ENCODE results near the gene USP17L30.
"Not testable (repeated sequence)": the region's sequence is repeated elsewhere in the genome, so short reads cannot be mapped to it uniquely, and the experiment has no call there.

USP17L30 gene

GRCh38 chr4:9350866-9351265 lies 12.1 kb upstream of the USP17L30 start:
- H3K27ac ChIP-seq (replicated peaks; ENCODE audit: low read length); H4K91ac ChIP-seq (ENCODE audit: low read depth, low read length, poor library complexity); H2AK5ac ChIP-seq (ENCODE audit: low read depth, low read length); H3K36me3 ChIP-seq (replicated peaks in 1 of 2; ENCODE audit: control insufficient read depth in 2 of 2, insufficient read depth in 2 of 2, low read length in 2 of 2); H3K14ac ChIP-seq (ENCODE audit: low read length); H2BK15ac ChIP-seq (ENCODE audit: low read length); H3K27me3 ChIP-seq (ENCODE audit: control insufficient read depth in 3 of 3, insufficient read depth in 3 of 3, low read depth in 1 of 3, low read length in 3 of 3); H3K18ac ChIP-seq (ENCODE audit: low read length); H3K4me3 ChIP-seq (ENCODE audit: low read length in 2 of 2); H2AFZ ChIP-seq (ENCODE audit: low read length); H3K4me2 ChIP-seq (ENCODE audit: insufficient read depth, low read length, poor library complexity, severe bottlenecking); DNase-seq (ENCODE audit: low spot score); H2BK5ac ChIP-seq (ENCODE audit: low read length); H3K9ac ChIP-seq (ENCODE audit: low read depth, low read length, poor library complexity); H2BK120ac ChIP-seq (ENCODE audit: low read depth, low read length); H3K9me3 ChIP-seq (replicated peaks in 1 of 2; ENCODE audit: control insufficient read depth in 2 of 2, insufficient read depth in 1 of 2, low read depth in 1 of 2, low read length in 2 of 2); H2BK12ac ChIP-seq (ENCODE audit: low read length); H3K79me1 ChIP-seq (ENCODE audit: low read depth, low read length); H4K8ac ChIP-seq (ENCODE audit: low read depth, low read length); H3K4ac ChIP-seq (ENCODE audit: low read length); H3K4me1 ChIP-seq (ENCODE audit: control insufficient read depth in 2 of 2, insufficient read depth in 1 of 2, low read depth in 1 of 2, low read length in 2 of 2); H3K23ac ChIP-seq (ENCODE audit: low read depth, low read length, poor library complexity): not testable (repeated sequence)
- whole genome bisulfite sequencing, 2 donors (ENCODE audit: extremely low coverage in 2 of 2, insufficient read length in 2 of 2, insufficient replicate concordance in 1 of 2) = no CpG with 5 or more reads among the region's 18 CpGs

DNA sequence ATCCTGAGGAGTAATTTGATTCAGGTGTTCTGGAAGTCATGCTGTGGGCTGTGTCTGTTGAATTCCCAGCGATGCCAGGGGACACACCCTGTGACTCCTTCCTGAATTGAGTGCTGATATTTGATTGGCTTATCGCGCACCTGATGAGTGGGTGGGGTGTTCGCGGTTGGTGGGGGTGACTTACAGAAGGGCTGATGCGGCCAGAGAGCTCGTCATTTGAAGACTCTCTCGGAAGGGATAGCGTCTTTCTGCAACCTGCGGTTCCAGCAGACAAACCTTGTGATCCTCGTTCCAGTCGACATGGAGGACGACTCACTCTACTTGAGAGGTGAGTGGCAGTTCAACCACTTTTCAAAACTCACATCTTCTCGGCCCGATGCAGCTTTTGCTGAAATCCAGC lies 9.6 kb upstream of the USP17L30 start, which contains the start of gene USP17L29:
USP17L29 (plus strand) TSS at position 301 of the 400 bp plus-strand sequence; CDS start at position 301, 0 bp downstream.
- H3K4me3 ChIP-seq (ENCODE audit: low read length in 2 of 2) = not testable (repeated sequence)

GRCh38 chr4:9379881-9380280 lies 17.0 kb downstream of the USP17L30 start:
- H3K27me3 ChIP-seq (ENCODE audit: control insufficient read depth in 3 of 3, insufficient read depth in 3 of 3, low read depth in 1 of 3, low read length in 3 of 3); H3K4me3 ChIP-seq (ENCODE audit: low read length in 2 of 2): not testable (repeated sequence)
- no CpG with 5 or more reads among the region's 1 CpG for WGBS, 2 donors (ENCODE audit: extremely low coverage in 2 of 2, insufficient read length in 2 of 2, insufficient replicate concordance in 1 of 2)

More for the DNA sequence above, 9.6 kb upstream of the USP17L30 start, which contains the start of gene USP17L29:
- H3K9me3 ChIP-seq (replicated peaks in 1 of 2; ENCODE audit: control insufficient read depth in 2 of 2, insufficient read depth in 1 of 2, low read depth in 1 of 2, low read length in 2 of 2); H4K91ac ChIP-seq (ENCODE audit: low read depth, low read length, poor library complexity); H3K4ac ChIP-seq (ENCODE audit: low read length); H2AFZ ChIP-seq (ENCODE audit: low read length); H3K4me2 ChIP-seq (ENCODE audit: insufficient read depth, low read length, poor library complexity, severe bottlenecking); H2AK5ac ChIP-seq (ENCODE audit: low read depth, low read length); H3K27ac ChIP-seq (replicated peaks; ENCODE audit: low read length); H3K23ac ChIP-seq (ENCODE audit: low read depth, low read length, poor library complexity); H3K79me1 ChIP-seq (ENCODE audit: low read depth, low read length); H3K36me3 ChIP-seq (replicated peaks in 1 of 2; ENCODE audit: control insufficient read depth in 2 of 2, insufficient read depth in 2 of 2, low read length in 2 of 2); DNase-seq (ENCODE audit: low spot score); H4K8ac ChIP-seq (ENCODE audit: low read depth, low read length); H3K27me3 ChIP-seq (ENCODE audit: control insufficient read depth in 3 of 3, insufficient read depth in 3 of 3, low read depth in 1 of 3, low read length in 3 of 3); H3K4me1 ChIP-seq (ENCODE audit: control insufficient read depth in 2 of 2, insufficient read depth in 1 of 2, low read depth in 1 of 2, low read length in 2 of 2); H2BK120ac ChIP-seq (ENCODE audit: low read depth, low read length); H2BK15ac ChIP-seq (ENCODE audit: low read length); H2BK5ac ChIP-seq (ENCODE audit: low read length); H3K14ac ChIP-seq (ENCODE audit: low read length); H3K9ac ChIP-seq (ENCODE audit: low read depth, low read length, poor library complexity); H3K18ac ChIP-seq (ENCODE audit: low read length); H2BK12ac ChIP-seq (ENCODE audit: low read length): not testable (repeated sequence)
- no CpG with 5 or more reads among the region's 15 CpGs for WGBS, 2 donors (ENCODE audit: extremely low coverage in 2 of 2, insufficient read length in 2 of 2, insufficient replicate concordance in 1 of 2)

GRCh38 chr4:9381012-9381534 lies 18.1 kb downstream of the USP17L30 start:
- not testable (repeated sequence) for H2BK12ac ChIP-seq (ENCODE audit: low read length); H4K91ac ChIP-seq (ENCODE audit: low read depth, low read length, poor library complexity); H3K14ac ChIP-seq (ENCODE audit: low read length); H3K18ac ChIP-seq (ENCODE audit: low read length); H3K23ac ChIP-seq (ENCODE audit: low read depth, low read length, poor library complexity); H3K9ac ChIP-seq (ENCODE audit: low read depth, low read length, poor library complexity); H3K27me3 ChIP-seq (ENCODE audit: control insufficient read depth in 3 of 3, insufficient read depth in 3 of 3, low read depth in 1 of 3, low read length in 3 of 3); H3K4ac ChIP-seq (ENCODE audit: low read length); H3K4me3 ChIP-seq (ENCODE audit: low read length in 2 of 2); H2BK5ac ChIP-seq (ENCODE audit: low read length); H2BK15ac ChIP-seq (ENCODE audit: low read length); H3K4me1 ChIP-seq (ENCODE audit: control insufficient read depth in 2 of 2, insufficient read depth in 1 of 2, low read depth in 1 of 2, low read length in 2 of 2); H3K9me3 ChIP-seq (replicated peaks in 1 of 2; ENCODE audit: control insufficient read depth in 2 of 2, insufficient read depth in 1 of 2, low read depth in 1 of 2, low read length in 2 of 2); H4K8ac ChIP-seq (ENCODE audit: low read depth, low read length); H2BK120ac ChIP-seq (ENCODE audit: low read depth, low read length); H3K27ac ChIP-seq (replicated peaks; ENCODE audit: low read length); H2AK5ac ChIP-seq (ENCODE audit: low read depth, low read length); H3K79me1 ChIP-seq (ENCODE audit: low read depth, low read length); H3K36me3 ChIP-seq (replicated peaks in 1 of 2; ENCODE audit: control insufficient read depth in 2 of 2, insufficient read depth in 2 of 2, low read length in 2 of 2); H3K4me2 ChIP-seq (ENCODE audit: insufficient read depth, low read length, poor library complexity, severe bottlenecking); DNase-seq (ENCODE audit: low spot score)
- no CpG with 5 or more reads among the region's 36 CpGs for WGBS, 2 donors (ENCODE audit: extremely low coverage in 2 of 2, insufficient read length in 2 of 2, insufficient replicate concordance in 1 of 2)
- H2AFZ ChIP-seq (ENCODE audit: low read length) = peak overlapping the region; percentile 86

More at GRCh38 chr4:9379881-9380280, 17.0 kb downstream of the USP17L30 start:
- not testable (repeated sequence) for H3K27ac ChIP-seq (replicated peaks; ENCODE audit: low read length); H3K4me1 ChIP-seq (ENCODE audit: control insufficient read depth in 2 of 2, insufficient read depth in 1 of 2, low read depth in 1 of 2, low read length in 2 of 2); H2BK120ac ChIP-seq (ENCODE audit: low read depth, low read length); H2BK15ac ChIP-seq (ENCODE audit: low read length); H2BK5ac ChIP-seq (ENCODE audit: low read length); H3K79me1 ChIP-seq (ENCODE audit: low read depth, low read length); H4K91ac ChIP-seq (ENCODE audit: low read depth, low read length, poor library complexity); DNase-seq (ENCODE audit: low spot score); H3K4ac ChIP-seq (ENCODE audit: low read length); H4K8ac ChIP-seq (ENCODE audit: low read depth, low read length); H3K14ac ChIP-seq (ENCODE audit: low read length); H2BK12ac ChIP-seq (ENCODE audit: low read length); H2AK5ac ChIP-seq (ENCODE audit: low read depth, low read length); H3K18ac ChIP-seq (ENCODE audit: low read length); H3K9me3 ChIP-seq (replicated peaks in 1 of 2; ENCODE audit: control insufficient read depth in 2 of 2, insufficient read depth in 1 of 2, low read depth in 1 of 2, low read length in 2 of 2); H2AFZ ChIP-seq (ENCODE audit: low read length); H3K23ac ChIP-seq (ENCODE audit: low read depth, low read length, poor library complexity); H3K36me3 ChIP-seq (replicated peaks in 1 of 2; ENCODE audit: control insufficient read depth in 2 of 2, insufficient read depth in 2 of 2, low read length in 2 of 2); H3K9ac ChIP-seq (ENCODE audit: low read depth, low read length, poor library complexity); H3K4me2 ChIP-seq (ENCODE audit: insufficient read depth, low read length, poor library complexity, severe bottlenecking)
